K562 (cell line): ENCODE results near the gene RNF2. TPM values are rescaled to one million over a fixed set of nuclear protein-coding genes. Genes with fewer than 3 reads are reported as not detected.

Source experiments
- CBFB ChIP-seq: sonication (generic); formaldehyde crosslinking; IDR thresholded peaks from 2 replicates; pipeline ENCODE4 v1.4.0; 2020; ENCODE audit warnings: mild to moderate bottlenecking, missing genetic modification reagents
- NCOR1 ChIP-seq: fragments of 450-650 bp; IDR thresholded peaks from 2 replicates; pipeline ENCODE4 v1.6.1; 2016; ENCODE audit warnings: mild to moderate bottlenecking, moderate library complexity
- NELFE ChIP-seq: IDR thresholded peaks from 2 replicates; pipeline ENCODE4 v1.6.1; 2011; ENCODE audit warnings: mild to moderate bottlenecking; ENCODE audit not compliant: insufficient read depth, insufficient read length
- POLR2AphosphoS5 ChIP-seq: IDR thresholded peaks from 2 replicates; pipeline ENCODE4 v1.6.1; 2011; ENCODE audit warnings: mild to moderate bottlenecking, low read depth, low read length, moderate library complexity; ENCODE audit not compliant: control insufficient read depth, insufficient read depth
- POLR3G ChIP-seq: IDR thresholded peaks from 2 replicates; pipeline ENCODE4 v1.6.1; 2011; ENCODE audit not compliant: insufficient read length, insufficient replicate concordance; ENCODE audit errors: extremely low read depth
- PTTG1 ChIP-seq: fragments of 450-650 bp; IDR thresholded peaks from 2 replicates; pipeline ENCODE4 v1.6.1; 2016; ENCODE audit warnings: low read depth, mild to moderate bottlenecking, missing genetic modification characterization, missing compliant biosample characterization
- RAD51 ChIP-seq: fragments of 450-650 bp; IDR thresholded peaks from 2 replicates; pipeline ENCODE4 v1.7.1; 2016; ENCODE audit warnings: low read depth, mild to moderate bottlenecking, borderline replicate concordance
- STAT5B ChIP-seq: fragments of 250-450 bp; sonication (Bioruptor Pico); IDR thresholded peaks from 2 replicates; pipeline ENCODE4 v1.8.0; 2021; ENCODE audit warnings: mild to moderate bottlenecking, inconsistent platforms
- XRCC4 ChIP-seq: IDR thresholded peaks from one replicate; pipeline ENCODE4 v1.6.1; 2011; ENCODE audit not compliant: insufficient read depth, insufficient read length; ENCODE audit errors: extremely low read depth
- ZNF24 ChIP-seq: fragments of 450-650 bp; IDR thresholded peaks from 2 replicates; pipeline ENCODE4 v1.6.1; 2016
- ZNF445 ChIP-seq: fragments of 250-450 bp; sonication (Bioruptor Pico); IDR thresholded peaks from 2 replicates; pipeline ENCODE4 v1.4.0; 2020; ENCODE audit warnings: low read depth, mild to moderate bottlenecking, moderate library complexity
- polyA plus RNA-seq, 8 experiments: library from polyadenylated mRNA; depleted of rRNA in 4 of 8; stranded (reverse) in 5 of 8; unstranded in 3 of 8; fragments of >200 nt; fragmentation: Nextera tagmentation in 2 of 8; fragmentation: Illumina TruSeq in 1 of 8; extraction: Ambion mirVana in 2 of 8; extraction: Trizol in 1 of 8; gene quantifications; 2 replicates each; pipeline versions ENCODE4 v1.2.1 to v1.2.3, GENCODE V29; 2011 to 2014; ENCODE audit warnings: inconsistent platforms in 1 of 8, missing spikeins in 1 of 8
- total RNA-seq, 7 experiments: library from RNA; depleted of rRNA in 6 of 7; stranded (reverse); fragments of >200 nt in 6 of 7; fragmentation: Illumina TruSeq in 2 of 7; extraction: Trizol in 2 of 7; gene quantifications; 2 replicates each; pipeline versions ENCODE4 v1.2.1 to v1.2.3, GENCODE V29; 2011 to 2021; ENCODE audit warnings: low replicate concordance in 1 of 7
- TF ChIP-seq, protein P1 (sequence below): fragments of 250-450 bp; sonication (Bioruptor Pico); IDR thresholded peaks from 2 replicates; pipeline ENCODE4 v1.4.0; 2020; ENCODE audit warnings: mild to moderate bottlenecking, moderate library complexity
- TF ChIP-seq, protein P2 (sequence below): fragments of 450-650 bp; formaldehyde crosslinking; IDR thresholded peaks from 2 replicates; pipeline ENCODE4 v1.4.0; 2020; ENCODE audit warnings: mild to moderate bottlenecking, moderate library complexity
- TF ChIP-seq, protein P3 (sequence below): fragments of 450-650 bp; IDR thresholded peaks from 2 replicates; pipeline ENCODE4 v1.6.1; 2016
- TF ChIP-seq, protein P4 (sequence below): fragments of 450-650 bp; formaldehyde crosslinking; IDR thresholded peaks from 2 replicates; pipeline ENCODE4 v1.4.0; 2020; ENCODE audit warnings: mild to moderate bottlenecking, mixed read lengths
- TF ChIP-seq, protein P5 (sequence below): fragments of 250-450 bp; sonication (Bioruptor Pico); IDR thresholded peaks from 2 replicates; pipeline ENCODE4 v1.8.0; 2021; ENCODE audit warnings: borderline replicate concordance, mild to moderate bottlenecking, moderate library complexity; ENCODE audit not compliant: poor library complexity, severe bottlenecking
- TF ChIP-seq, protein P6 (sequence below): IDR thresholded peaks from 2 replicates; pipeline ENCODE4 v1.6.1; 2012; ENCODE audit warnings: low read depth, low read length, improper control_type of control experiment, borderline replicate concordance

Gene RNF2
- total and polyA plus RNA-seq, 9 of the 15 experiments (the other 6 are each of a cell fraction or from before 2014, with no cell fraction given): 7.1 to 66.5 (median 32.9) TPM

DNA sequence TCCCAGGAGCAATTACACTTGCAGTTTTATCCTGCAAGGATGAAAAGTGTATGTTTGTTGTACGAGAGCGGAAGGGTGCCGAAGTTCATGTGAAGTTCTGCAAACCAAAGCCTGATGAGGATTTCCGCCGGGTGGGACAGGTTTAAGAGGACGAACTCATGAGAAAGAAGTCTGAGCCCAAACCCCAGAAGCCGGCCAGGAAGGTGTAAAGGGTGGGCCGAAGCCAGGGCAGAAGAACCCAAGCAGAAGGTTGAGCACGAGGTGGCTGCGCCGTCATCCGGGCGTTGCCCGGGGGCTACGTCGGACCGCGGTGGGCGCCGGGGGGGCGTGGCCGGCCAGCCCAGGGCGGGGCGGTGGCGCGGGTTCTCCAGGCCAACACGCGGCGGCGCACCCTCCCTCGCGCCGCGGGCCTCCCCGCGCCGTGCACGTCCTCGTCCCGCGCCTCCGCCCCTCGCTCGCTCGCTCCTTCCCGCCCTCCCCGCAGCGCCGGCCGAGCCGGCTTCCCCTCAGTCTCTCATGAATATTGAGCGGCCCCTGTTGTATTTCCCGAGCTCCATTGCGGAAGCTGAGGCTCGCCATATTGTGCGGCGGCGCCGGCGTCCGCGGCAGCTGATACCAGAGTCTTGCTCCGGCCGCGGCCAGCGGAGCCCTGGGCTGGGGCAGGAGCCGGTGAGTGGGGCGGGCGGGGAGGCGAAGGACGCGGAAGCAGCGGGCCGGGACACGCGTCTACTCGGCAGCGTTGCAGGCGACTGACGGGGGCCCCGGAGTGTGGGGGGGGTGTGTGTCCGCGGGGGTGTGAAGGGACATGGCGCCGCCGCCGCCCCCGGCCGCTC, at the start of gene RNF2 (continued):
- no peak for TF ChIP-seq ZNF445 (CRISPR knock-in tag)
- TF ChIP-seq, protein P1, sequence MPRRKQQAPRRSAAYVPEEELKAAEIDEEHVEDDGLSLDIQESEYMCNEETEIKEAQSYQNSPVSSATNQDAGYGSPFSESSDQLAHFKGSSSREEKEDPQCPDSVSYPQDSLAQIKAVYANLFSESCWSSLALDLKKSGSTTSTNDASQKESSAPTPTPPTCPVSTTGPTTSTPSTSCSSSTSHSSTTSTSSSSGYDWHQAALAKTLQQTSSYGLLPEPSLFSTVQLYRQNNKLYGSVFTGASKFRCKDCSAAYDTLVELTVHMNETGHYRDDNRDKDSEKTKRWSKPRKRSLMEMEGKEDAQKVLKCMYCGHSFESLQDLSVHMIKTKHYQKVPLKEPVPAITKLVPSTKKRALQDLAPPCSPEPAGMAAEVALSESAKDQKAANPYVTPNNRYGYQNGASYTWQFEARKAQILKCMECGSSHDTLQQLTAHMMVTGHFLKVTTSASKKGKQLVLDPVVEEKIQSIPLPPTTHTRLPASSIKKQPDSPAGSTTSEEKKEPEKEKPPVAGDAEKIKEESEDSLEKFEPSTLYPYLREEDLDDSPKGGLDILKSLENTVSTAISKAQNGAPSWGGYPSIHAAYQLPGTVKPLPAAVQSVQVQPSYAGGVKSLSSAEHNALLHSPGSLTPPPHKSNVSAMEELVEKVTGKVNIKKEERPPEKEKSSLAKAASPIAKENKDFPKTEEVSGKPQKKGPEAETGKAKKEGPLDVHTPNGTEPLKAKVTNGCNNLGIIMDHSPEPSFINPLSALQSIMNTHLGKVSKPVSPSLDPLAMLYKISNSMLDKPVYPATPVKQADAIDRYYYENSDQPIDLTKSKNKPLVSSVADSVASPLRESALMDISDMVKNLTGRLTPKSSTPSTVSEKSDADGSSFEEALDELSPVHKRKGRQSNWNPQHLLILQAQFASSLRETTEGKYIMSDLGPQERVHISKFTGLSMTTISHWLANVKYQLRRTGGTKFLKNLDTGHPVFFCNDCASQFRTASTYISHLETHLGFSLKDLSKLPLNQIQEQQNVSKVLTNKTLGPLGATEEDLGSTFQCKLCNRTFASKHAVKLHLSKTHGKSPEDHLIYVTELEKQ (CRISPR knock-in tag): no peak
- TF ChIP-seq, protein P2, sequence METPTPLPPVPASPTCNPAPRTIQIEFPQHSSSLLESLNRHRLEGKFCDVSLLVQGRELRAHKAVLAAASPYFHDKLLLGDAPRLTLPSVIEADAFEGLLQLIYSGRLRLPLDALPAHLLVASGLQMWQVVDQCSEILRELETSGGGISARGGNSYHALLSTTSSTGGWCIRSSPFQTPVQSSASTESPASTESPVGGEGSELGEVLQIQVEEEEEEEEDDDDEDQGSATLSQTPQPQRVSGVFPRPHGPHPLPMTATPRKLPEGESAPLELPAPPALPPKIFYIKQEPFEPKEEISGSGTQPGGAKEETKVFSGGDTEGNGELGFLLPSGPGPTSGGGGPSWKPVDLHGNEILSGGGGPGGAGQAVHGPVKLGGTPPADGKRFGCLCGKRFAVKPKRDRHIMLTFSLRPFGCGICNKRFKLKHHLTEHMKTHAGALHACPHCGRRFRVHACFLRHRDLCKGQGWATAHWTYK (CRISPR knock-in tag): no peak
- no peak for TF ChIP-seq CBFB (CRISPR knock-in tag)
- peak; percentile 68 for TF ChIP-seq POLR2AphosphoS5
- no peak for TF ChIP-seq PTTG1
- TF ChIP-seq, protein P3, sequence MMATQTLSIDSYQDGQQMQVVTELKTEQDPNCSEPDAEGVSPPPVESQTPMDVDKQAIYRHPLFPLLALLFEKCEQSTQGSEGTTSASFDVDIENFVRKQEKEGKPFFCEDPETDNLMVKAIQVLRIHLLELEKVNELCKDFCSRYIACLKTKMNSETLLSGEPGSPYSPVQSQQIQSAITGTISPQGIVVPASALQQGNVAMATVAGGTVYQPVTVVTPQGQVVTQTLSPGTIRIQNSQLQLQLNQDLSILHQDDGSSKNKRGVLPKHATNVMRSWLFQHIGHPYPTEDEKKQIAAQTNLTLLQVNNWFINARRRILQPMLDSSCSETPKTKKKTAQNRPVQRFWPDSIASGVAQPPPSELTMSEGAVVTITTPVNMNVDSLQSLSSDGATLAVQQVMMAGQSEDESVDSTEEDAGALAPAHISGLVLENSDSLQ: no peak
- TF ChIP-seq POLR3G: no peak
- peak; percentile 35; the same call in 1 of the 2 replicates for TF ChIP-seq ZNF24
- no peak for TF ChIP-seq STAT5B (CRISPR knock-in tag)
- TF ChIP-seq NELFE: no peak
- TF ChIP-seq XRCC4: no peak
- no peak for TF ChIP-seq NCOR1
- TF ChIP-seq, protein P4, sequence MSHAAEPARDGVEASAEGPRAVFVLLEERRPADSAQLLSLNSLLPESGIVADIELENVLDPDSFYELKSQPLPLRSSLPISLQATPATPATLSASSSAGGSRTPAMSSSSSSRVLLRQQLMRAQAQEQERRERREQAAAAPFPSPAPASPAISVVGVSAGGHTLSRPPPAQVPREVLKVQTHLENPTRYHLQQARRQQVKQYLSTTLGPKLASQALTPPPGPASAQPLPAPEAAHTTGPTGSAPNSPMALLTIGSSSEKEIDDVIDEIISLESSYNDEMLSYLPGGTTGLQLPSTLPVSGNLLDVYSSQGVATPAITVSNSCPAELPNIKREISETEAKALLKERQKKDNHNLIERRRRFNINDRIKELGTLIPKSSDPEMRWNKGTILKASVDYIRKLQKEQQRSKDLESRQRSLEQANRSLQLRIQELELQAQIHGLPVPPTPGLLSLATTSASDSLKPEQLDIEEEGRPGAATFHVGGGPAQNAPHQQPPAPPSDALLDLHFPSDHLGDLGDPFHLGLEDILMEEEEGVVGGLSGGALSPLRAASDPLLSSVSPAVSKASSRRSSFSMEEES (CRISPR knock-in tag): no peak
- TF ChIP-seq, protein P5, sequence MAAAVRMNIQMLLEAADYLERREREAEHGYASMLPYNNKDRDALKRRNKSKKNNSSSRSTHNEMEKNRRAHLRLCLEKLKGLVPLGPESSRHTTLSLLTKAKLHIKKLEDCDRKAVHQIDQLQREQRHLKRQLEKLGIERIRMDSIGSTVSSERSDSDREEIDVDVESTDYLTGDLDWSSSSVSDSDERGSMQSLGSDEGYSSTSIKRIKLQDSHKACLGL (CRISPR knock-in tag): no peak
- TF ChIP-seq, protein P6, sequence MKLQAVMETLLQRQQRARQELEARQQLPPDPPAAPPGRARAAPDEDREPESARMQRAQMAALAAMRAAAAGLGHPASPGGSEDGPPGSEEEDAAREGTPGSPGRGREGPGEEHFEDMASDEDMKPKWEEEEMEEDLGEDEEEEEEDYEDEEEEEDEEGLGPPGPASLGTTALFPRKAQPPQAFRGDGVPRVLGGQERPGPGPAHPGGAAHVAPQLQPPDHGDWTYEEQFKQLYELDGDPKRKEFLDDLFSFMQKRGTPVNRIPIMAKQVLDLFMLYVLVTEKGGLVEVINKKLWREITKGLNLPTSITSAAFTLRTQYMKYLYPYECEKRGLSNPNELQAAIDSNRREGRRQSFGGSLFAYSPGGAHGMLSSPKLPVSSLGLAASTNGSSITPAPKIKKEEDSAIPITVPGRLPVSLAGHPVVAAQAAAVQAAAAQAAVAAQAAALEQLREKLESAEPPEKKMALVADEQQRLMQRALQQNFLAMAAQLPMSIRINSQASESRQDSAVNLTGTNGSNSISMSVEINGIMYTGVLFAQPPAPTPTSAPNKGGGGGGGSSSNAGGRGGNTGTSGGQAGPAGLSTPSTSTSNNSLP: no peak
- TF ChIP-seq RAD51: no peak; the same call in 1 of the 2 replicates
